Central memory CD8-positive, alpha-beta T cell (primary cell): ENCODE results near the gene CTNNA3.

Experiments
- ATAC-seq: fragments of 150-1000 bp; cut with Tn5 transposase; replicated peaks from 2 replicates; pipeline ENCODE4 v1.10.0; 2022; ENCODE audit warnings: mild to moderate bottlenecking, moderate FRiP score, moderate number of reproducible peaks; ENCODE audit not compliant: poor library complexity, severe bottlenecking; ENCODE audit errors: extremely low read depth
- DNase-seq, 2 donors: peaks; one replicate each; pipeline ENCODE4 v3.0.0; 2021; ENCODE audit warnings: low spot score in 2 of 2
- H3K27ac Mint-ChIP-seq: one replicate; pipeline ENCODE4 v1.8.0; 2022; ENCODE audit warnings: low read depth, mild to moderate bottlenecking, moderate library complexity, mixed read lengths
- H3K27me3 Mint-ChIP-seq: one replicate; pipeline ENCODE4 v1.8.0; 2022; ENCODE audit warnings: mixed read lengths
- H3K36me3 Mint-ChIP-seq: one replicate; pipeline ENCODE4 v1.8.0; 2022; ENCODE audit warnings: mild to moderate bottlenecking, moderate library complexity, mixed read lengths; ENCODE audit not compliant: insufficient read depth
- H3K4me1 Mint-ChIP-seq: one replicate; pipeline ENCODE4 v1.8.0; 2022; ENCODE audit warnings: mixed read lengths
- H3K4me3 Mint-ChIP-seq: one replicate; pipeline ENCODE4 v1.8.0; 2022; ENCODE audit warnings: mild to moderate bottlenecking, moderate library complexity, mixed read lengths
- H3K9me3 Mint-ChIP-seq: one replicate; pipeline ENCODE4 v1.8.0; 2022; ENCODE audit warnings: mixed read lengths

The CTNNA3 gene

GRCh38 chr10:66252986-66253385, 1443.0 kb downstream of the CTNNA3 start:
- no peak overlapping the region for H3K4me3 Mint-ChIP-seq
- peaks cover 24% of the 10 kb centered on the region for H3K9me3 Mint-ChIP-seq
- DNase-seq, result no peak
- H3K27ac Mint-ChIP-seq, result no peak overlapping the region
- ATAC-seq, result no peak
- H3K27me3 Mint-ChIP-seq, result no peaks in the 10 kb centered on the region
- no peaks in the 10 kb centered on the region for H3K36me3 Mint-ChIP-seq
- no peaks in the 10 kb centered on the region for H3K4me1 Mint-ChIP-seq

GRCh38 chr10:66246177-66246576, 1449.8 kb downstream of the CTNNA3 start:
- Mint-ChIP-seq H3K27me3 (no peaks in the 10 kb centered on the region), H3K4me1 (no peaks in the 10 kb centered on the region), H3K27ac (no peak overlapping the region), H3K4me3 (no peak overlapping the region), H3K9me3 (peaks cover 11% of the 10 kb centered on the region), H3K36me3 (no peaks in the 10 kb centered on the region)
- ATAC-seq (no peak), DNase-seq (no peak)

GRCh38 chr10:66244953-66245352, 1451.0 kb downstream of the CTNNA3 start:
- H3K4me1 Mint-ChIP-seq, result no peaks in the 10 kb centered on the region
- H3K9me3 Mint-ChIP-seq, result peaks cover 8% of the 10 kb centered on the region
- no peak for DNase-seq
- no peaks in the 10 kb centered on the region for H3K36me3 Mint-ChIP-seq
- no peak overlapping the region for H3K4me3 Mint-ChIP-seq
- no peak overlapping the region for H3K27ac Mint-ChIP-seq
- no peak for ATAC-seq
- no peaks in the 10 kb centered on the region for H3K27me3 Mint-ChIP-seq

GRCh38 chr10:66242885-66243284, 1453.1 kb downstream of the CTNNA3 start:
- no peak for ATAC-seq
- Mint-ChIP-seq H3K4me3 (no peak overlapping the region), H3K36me3 (no peaks in the 10 kb centered on the region), H3K27ac (no peak overlapping the region), H3K4me1 (no peaks in the 10 kb centered on the region), H3K27me3 (no peaks in the 10 kb centered on the region), H3K9me3 (peaks cover under 1% of the 10 kb centered on the region)
- no peak for DNase-seq

GRCh38 chr10:66239062-66239461, 1456.9 kb downstream of the CTNNA3 start:
- H3K27me3 Mint-ChIP-seq, result no peaks in the 10 kb centered on the region

DNA sequence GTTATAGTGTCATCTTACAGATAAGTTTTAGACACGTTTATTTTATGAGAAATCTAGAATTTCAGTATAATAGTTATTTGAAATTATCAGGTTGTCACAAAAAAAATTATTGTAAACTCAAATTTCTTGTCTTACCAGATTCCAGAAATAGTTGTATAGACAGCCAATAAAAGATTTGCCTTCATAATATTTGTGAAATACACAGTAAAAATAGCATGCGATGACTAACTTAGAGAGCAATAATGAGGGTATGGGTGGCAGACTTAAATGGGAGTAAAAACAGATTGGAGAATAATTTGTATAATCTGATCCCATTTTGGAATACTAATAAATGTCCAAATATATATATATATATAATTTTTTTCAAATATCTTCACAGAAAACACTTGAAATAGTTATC, 1457.7 kb downstream of the CTNNA3 start:
- Mint-ChIP-seq H3K9me3 (no peaks in the 10 kb centered on the region), H3K4me1 (no peaks in the 10 kb centered on the region), H3K27me3 (no peaks in the 10 kb centered on the region), H3K4me3 (no peak overlapping the region), H3K36me3 (no peaks in the 10 kb centered on the region), H3K27ac (no peak overlapping the region)
- DNase-seq (no peak), ATAC-seq (no peak)

More at GRCh38 chr10:66239062-66239461, 1456.9 kb downstream of the CTNNA3 start:
- Mint-ChIP-seq H3K36me3 (no peaks in the 10 kb centered on the region), H3K4me3 (no peak overlapping the region), H3K9me3 (no peaks in the 10 kb centered on the region), H3K27ac (no peak overlapping the region), H3K4me1 (no peaks in the 10 kb centered on the region)
- no peak for ATAC-seq
- no peak for DNase-seq

- no peak for DNase-seq
These were observed 1461.1 kb downstream of the CTNNA3 start for GRCh38 chr10:66234872-66235271.

DNA sequence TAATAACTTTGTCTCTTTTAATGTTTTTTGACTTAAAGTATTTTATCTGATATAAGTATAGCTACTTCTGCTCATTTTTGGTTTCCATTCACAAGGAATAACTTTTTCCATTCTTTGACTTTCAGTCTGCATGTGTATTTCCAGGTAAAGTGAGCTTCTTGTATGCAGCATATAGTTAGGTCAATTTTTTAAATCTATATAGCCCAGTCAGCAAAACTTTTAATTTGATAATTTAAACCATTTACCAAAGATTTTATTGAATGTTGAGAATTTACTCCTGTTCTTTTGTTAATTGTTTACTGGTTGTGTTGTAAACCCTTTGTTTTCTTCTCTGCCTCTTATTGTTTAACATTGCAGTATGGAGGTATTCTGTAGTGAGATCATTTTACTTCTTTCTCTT, 1467.1 kb downstream of the CTNNA3 start:
- Mint-ChIP-seq H3K27me3 (no peaks in the 10 kb centered on the region), H3K4me1 (no peaks in the 10 kb centered on the region), H3K9me3 (peaks cover 12% of the 10 kb centered on the region), H3K36me3 (no peaks in the 10 kb centered on the region), H3K4me3 (no peak overlapping the region), H3K27ac (no peak overlapping the region)
- DNase-seq (no peak), ATAC-seq (no peak)

More at GRCh38 chr10:66234872-66235271, 1461.1 kb downstream of the CTNNA3 start:
- no peak overlapping the region for H3K4me3 Mint-ChIP-seq
- no peaks in the 10 kb centered on the region for H3K9me3 Mint-ChIP-seq
- no peak for ATAC-seq
- no peaks in the 10 kb centered on the region for H3K4me1 Mint-ChIP-seq
- no peaks in the 10 kb centered on the region for H3K27me3 Mint-ChIP-seq
- H3K36me3 Mint-ChIP-seq, result no peaks in the 10 kb centered on the region
- no peak overlapping the region for H3K27ac Mint-ChIP-seq

DNA sequence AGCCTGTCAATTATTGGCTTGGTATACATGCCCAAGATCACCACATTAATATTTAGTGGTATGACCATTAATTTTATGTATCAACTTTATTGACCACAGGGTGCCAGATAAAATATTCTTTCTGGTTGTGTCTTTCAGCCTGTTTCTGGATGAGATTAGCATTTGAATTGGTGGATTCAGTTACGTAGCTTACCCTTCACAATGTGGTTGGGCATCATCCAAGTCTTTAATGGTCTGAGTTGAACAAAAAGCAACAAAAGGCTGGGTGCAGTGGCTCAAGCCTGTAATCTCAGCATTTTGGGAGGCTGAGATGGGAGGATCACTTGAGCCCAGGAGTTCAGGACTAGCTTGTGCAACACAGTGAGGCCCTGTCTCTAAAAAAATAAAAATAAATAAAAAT, 1472.3 kb downstream of the CTNNA3 start:
- H3K36me3 Mint-ChIP-seq, result no peaks in the 10 kb centered on the region
- DNase-seq (no peak), ATAC-seq (no peak)
- no peak overlapping the region for H3K27ac Mint-ChIP-seq
- no peak overlapping the region for H3K4me3 Mint-ChIP-seq
- H3K9me3 Mint-ChIP-seq, result peaks cover 12% of the 10 kb centered on the region
- no peaks in the 10 kb centered on the region for H3K27me3 Mint-ChIP-seq
- no peaks in the 10 kb centered on the region for H3K4me1 Mint-ChIP-seq

- no peaks in the 10 kb centered on the region for H3K27me3 Mint-ChIP-seq
- no peak overlapping the region for H3K27ac Mint-ChIP-seq
- H3K36me3 Mint-ChIP-seq, result no peaks in the 10 kb centered on the region
- ATAC-seq (no peak), DNase-seq (no peak)
- H3K4me1 Mint-ChIP-seq, result no peaks in the 10 kb centered on the region
- H3K9me3 Mint-ChIP-seq, result peaks cover 11% of the 10 kb centered on the region
- H3K4me3 Mint-ChIP-seq, result no peak overlapping the region
These were observed 1473.4 kb downstream of the CTNNA3 start for GRCh38 chr10:66222462-66223046.

GRCh38 chr10:66218981-66219587, 1476.9 kb downstream of the CTNNA3 start:
- Mint-ChIP-seq H3K9me3 (peaks cover 12% of the 10 kb centered on the region), H3K27me3 (no peaks in the 10 kb centered on the region), H3K27ac (no peak overlapping the region), H3K4me1 (no peaks in the 10 kb centered on the region), H3K36me3 (no peaks in the 10 kb centered on the region), H3K4me3 (no peak overlapping the region)
- DNase-seq, result no peak
- no peak for ATAC-seq

DNA sequence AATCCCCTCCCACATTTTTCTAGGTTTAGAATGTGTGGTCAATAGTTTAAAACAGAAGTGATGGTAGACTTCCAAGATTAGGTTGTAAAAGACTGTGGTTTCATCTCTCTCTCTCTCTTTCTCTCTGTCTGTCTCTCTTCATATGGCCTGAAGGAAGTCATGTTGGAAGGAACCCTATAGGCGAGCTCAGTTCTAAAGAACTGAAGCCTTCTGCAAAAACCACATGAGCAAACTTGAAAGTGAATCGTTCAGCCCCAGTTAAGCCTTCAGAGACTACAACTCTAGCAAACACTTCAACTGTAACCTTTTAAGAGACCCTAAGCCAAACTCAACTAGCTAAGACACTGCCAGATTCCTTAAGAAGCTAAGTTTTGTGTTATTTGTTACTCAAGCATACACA, 1477.7 kb downstream of the CTNNA3 start:
- Mint-ChIP-seq H3K27ac (no peak overlapping the region), H3K4me1 (no peaks in the 10 kb centered on the region), H3K4me3 (no peak overlapping the region), H3K27me3 (no peaks in the 10 kb centered on the region), H3K9me3 (peaks cover 12% of the 10 kb centered on the region), H3K36me3 (no peaks in the 10 kb centered on the region)
- no peak for ATAC-seq
- DNase-seq, result no peak

- Mint-ChIP-seq H3K4me3 (no peak overlapping the region), H3K9me3 (peaks cover 12% of the 10 kb centered on the region), H3K36me3 (no peaks in the 10 kb centered on the region), H3K27me3 (no peaks in the 10 kb centered on the region), H3K4me1 (no peaks in the 10 kb centered on the region), H3K27ac (no peak overlapping the region)
- DNase-seq, result no peak
- ATAC-seq, result no peak
These were observed 1480.1 kb downstream of the CTNNA3 start for GRCh38 chr10:66215920-66216319.
